Dermis blood vessel endothelial cell (primary cell): ENCODE measurements around the gene ACAA1. TPM values are rescaled to one million over a fixed set of nuclear protein-coding genes. Genes with fewer than 3 reads are reported as not detected.
A peak's percentile ranks its signal among the peaks of the same experiment; 100 is the strongest.

Experiments used
- DNase-seq: peaks from one replicate; pipeline ENCODE4 v3.0.0; 2010
- total RNA-seq: library from RNA; depleted of rRNA; stranded (reverse); fragments of >200 nt; gene quantifications from 2 replicates; pipeline ENCODE4 v1.2.3, GENCODE V29; 2014

The ACAA1 gene
- total RNA-seq, 1 donor from 2014 or later: 42.5 TPM

DNA sequence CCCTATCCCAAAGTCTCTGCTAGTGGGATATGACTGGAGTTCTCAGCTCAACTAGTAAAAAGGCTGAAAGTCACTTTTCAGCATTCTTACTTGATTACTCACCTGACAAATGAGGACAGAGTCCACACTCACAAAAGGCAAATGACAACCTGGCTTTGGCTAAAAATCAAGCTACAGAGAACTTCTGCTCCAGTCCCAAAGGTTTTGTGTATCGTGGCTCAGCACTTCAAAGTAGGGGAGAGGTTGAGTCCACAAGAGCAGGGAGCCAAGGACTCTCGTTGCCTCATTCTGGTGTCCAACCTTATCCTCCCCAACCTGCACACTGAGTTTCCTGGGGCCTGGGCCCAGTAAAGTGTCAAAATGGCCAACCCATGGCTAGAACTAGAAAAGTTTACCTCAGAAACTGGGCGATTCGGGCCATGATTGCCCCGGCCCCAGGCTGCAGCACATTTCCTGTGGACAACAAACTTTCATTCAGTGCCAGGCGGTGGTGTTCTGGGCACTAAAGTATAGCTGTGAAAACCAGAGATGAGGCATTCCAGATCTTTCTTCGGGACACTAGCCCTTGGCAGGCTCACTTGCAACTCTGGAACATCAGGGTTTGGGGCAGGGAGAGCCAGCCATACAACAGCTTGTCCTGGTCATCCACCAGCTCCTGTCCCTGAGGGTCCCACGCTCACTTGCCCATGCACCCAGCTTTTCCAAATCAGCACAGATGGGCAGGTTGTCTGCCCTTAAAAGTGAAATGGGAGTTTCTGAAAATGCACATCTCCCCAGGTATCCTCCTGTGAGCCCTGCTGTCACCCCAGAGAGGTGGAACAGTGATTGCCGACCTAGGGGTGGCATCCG is 3.1 kb downstream of the ACAA1 start:
- DNase-seq: no peak

DNA sequence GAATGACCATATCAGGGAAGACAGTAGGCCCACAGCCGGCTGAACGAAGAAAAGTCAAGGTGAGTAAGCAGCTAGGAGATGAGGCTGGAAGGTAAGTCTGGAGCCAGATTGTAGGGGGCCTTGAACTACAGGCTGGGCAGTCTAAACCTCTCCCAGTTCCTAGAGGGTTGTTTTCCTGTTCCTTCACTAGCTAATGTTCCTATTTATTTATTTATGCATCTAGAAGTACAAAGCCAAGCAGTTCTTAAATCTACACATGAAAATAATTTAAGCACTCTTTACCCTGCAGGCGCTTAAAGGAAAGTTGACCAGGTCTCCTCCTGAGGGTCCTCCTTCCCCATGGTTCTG is 3.7 kb downstream of the ACAA1 start:
- DNase-seq: no peak

DNA sequence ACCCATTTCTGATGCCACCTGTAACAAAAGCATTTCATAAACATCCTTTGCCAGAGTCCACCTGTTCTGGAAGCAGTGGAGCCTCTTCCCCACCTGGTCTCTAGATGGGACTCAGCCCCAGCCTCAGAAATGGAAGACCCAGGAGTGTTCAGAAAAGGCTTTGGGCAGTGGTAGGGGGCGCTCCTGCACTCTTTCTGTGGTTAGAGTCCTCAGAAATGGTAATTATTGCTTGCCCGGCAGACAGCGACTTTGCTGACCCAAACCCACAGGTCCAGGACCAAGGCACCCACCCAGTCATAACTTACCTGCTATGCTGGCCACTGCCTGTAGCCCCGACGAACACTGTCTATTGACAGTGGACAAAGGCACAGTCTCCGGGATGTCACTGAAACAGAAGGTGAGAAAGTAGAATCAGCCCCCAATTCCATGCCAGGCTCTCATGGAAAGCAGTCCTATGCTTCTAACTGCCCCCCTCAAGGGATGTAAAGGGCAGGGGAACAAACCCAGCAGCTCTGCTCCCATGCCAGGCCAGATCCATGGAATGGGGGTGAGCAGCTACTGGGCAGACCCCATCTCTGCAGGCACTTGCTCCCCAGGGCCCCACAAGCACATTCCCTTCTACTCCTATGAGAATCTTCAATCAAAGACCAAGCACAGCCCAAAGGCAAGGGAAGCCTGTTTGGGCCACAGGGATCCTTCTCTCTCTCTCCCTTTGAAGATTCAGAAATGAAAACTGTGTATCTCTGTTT is 5.1 kb downstream of the ACAA1 start:
- peak; percentile 75 for DNase-seq

DNA sequence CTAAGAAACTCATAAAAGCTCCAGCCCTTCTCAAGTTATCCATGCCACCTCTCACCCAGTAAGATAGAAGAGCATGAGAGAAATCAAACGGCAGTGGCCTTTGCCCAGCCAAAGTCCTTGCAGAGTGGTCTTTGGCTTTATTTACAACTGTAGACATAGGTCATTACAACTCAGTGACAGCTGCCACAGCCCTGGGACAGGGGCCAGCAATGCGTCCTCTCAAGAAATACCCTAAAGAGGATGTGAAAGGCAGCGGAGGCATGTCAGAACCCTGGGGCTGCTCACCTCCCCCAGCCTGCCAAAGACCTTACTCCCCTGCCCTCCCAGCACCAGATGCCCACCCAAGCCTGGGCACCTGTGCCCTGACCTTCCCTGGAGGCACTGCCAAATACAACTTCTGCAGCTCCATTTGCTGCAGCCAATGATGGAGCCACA is 6.3 kb downstream of the ACAA1 start:
- no peak for DNase-seq

DNA sequence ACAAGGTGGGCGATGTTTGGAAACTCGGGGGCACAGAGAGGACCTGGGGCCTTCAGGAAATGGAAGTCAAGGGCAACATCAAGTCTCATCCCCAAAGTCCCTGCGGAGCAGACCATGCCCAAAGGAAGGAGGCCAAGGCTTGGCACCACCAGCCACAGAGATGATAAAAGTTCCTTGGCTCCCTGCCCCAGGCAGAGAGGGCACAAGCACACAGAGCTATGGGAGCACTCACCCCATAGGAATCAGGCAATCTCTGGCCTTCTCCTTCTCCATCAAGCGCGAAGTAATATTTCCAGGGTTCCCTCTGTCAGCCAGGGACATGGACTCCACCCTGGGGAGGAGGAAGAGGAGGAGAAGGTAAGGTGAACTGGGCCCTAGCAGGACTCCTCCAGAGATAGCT is 7.9 kb downstream of the ACAA1 start:
- no peak for DNase-seq

DNA sequence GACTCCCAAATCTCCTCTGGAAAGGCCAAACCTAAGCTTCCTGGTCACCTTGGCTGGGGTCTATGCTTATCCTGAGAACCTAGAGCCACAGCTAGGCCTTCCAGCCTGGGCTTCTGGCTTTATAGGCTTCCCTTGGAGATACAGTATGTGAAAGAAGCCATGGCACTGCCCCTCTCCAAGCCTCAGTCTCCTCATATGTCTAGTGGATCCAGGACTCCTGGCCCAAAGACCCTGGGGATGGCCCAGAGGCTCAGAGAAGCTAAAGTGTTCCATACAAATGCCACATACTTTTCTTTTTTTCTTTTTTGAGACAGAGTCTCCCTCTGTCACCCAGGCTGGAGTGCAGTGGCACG is 8.6 kb downstream of the ACAA1 start:
- no peak for DNase-seq

DNA sequence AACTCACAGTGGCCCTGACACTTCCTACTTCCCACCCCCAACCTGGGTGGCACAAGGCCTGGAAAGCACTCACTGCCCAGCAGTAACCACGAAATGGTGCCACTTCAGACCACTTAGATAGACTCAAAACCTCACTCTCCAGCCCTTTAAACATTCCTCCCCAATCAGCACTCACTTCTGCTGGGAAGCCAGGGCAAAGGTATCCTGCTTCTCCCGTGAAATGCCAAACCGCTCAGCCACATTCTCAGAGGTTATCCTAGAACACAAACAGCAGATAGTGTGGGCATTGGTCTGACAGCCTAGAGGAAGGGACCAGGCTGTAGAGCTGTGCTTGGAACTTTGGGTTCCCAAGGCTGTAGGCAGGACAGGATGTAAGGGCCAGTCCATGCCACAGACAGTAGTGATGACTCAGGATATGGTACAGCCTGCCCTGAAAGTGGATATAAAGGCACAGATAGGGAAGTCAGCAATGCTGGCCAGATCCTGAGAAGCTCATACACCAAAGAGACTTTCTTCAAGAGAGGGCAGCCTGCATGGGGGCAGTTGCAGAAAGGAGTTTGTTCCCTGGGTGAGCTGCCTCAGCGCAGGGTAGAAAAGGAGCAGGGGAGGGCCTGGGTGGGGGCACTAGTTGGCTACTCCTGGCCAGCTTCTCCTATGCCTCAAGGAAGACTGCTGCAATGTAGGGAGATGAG is 9.2 kb downstream of the ACAA1 start:
- no peak for DNase-seq

DNA sequence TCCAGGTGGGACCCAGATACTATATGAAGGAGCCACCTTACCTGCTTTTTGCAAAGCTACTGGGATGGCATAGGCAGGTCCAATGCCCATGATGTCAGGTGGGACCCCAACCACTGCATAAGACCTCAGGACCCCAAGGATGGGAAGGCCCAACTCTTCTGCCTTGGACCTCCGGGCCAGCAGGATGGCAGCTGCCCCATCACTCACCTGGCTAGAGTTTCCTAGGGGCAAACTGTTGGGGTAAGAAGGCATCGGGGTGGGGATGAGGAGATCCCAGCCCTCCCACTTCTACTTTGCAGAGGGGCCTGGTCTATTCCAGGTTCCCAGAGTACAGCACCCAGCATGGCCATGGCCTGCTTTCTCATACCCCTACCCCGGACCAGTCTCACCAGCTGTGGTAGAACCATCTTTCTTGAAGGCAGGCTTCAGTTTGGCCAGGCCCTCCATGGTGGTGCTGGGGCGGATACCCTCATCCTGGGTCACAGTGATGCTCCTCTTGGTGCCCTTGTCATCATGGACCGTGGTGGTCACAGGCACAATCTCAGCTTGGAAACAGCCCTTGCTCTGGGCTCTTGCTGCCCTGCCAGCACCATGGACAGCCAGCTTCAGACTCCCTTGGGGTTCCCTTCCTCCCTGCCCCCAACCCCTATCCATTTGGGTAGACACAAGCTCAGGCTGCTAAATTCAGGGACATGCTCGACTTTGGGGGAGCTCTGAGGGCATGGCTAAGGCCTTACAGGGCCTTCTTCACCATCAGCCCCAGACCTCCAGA is 10.6 kb downstream of the ACAA1 start:
- no peak for DNase-seq

DNA sequence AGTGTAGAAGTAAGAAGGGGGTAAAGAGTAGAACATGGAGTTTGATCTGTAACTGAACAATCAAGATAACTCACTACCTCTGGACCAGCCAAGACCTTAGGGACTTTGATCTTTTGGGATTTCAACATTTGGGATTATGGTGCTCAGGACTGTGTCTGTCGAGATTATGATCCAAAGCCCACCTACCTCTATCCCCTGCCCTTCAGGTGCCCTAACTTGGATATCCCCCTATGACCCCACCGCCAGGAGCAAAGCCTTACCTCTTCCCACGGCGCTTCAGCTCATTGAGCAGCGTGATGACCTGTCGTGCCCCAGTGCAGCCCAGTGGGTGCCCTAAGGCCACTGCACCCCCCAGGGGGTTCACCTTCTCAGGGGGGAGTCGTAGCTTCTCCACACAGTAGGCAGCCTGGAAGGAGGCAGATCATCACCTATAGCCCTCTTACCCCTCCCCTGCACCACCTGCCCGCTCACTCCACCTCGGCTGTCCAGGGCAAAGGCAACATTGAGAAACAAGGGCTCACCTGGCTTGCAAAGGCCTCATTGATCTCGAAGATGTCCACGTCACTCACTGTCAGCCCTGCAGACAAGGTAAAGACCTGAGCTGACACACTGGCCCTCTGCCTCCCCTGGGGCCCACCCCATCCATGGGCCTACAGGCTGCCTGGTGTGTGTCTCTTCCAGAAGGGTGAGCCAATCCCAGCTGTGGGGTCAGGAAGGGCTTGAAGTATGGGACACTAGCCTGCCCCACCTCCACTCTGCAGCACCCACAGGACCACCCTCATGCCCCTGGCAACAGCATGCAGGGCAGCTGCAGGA is 11.4 kb downstream of the ACAA1 start:
- no peak for DNase-seq

DNA sequence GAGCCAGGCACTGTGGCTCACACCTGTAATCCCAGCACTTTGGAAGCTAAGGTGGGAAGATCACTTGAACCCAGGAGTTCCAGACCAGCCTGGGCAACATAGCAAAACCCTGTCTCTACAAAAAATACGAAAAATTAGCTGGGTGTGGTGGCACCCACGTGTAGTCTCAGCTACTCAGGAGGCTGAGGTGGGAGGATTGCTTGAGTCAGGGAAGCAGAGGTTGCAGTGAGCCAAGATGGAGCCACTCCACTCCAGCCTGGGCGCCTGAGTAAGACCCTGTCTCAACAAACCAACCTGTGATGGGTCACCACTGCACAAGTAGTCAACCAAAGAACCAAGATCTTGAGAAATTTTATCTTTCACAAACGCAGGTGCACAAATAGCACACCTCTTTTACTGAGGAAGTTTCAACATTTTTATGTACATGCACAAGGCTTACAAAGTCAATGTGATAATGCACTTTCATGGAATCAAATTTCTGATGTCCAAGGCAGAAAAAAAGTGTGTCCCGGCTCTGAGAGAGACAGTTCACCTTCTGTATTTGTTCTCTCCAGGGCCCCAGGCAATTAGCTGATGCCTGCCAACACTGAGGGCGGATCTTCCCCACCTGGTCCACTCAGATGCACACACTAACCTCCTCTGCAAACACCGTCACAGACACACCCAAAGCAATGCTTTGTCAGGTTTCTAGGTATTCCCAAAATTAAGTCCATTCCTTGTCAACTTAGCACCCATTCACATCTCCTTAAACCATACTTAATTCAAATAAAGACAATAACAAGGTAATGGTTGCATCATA is 12.4 kb downstream of the ACAA1 start:
- no peak for DNase-seq

DNA sequence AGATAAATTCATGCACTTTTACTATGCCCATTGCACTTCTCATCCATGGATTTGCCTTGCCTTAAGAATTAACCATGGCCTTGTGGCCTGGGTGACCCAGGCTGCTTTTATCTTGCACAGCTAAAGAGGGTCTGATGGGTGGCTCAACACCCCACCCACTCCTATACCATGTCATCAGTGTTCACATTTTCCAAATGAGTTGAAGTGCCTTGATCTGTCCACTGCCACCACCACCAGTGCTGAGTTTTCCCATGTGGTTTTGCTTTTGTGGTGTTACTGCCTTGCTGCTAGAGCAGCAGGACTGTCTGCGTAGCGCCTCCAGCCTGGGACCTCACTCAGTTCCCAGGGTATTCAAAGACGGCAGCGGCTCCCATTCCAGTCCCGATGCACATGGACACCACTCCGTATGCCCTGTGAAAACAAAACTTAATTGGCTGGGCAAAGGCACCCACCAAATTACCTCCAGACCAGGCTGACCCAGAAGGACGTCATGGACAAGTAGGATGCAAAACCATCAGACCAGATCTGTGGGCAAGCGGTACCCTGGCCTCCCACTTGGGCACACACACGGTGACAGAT is 14.1 kb downstream of the ACAA1 start:
- no peak for DNase-seq

DNA sequence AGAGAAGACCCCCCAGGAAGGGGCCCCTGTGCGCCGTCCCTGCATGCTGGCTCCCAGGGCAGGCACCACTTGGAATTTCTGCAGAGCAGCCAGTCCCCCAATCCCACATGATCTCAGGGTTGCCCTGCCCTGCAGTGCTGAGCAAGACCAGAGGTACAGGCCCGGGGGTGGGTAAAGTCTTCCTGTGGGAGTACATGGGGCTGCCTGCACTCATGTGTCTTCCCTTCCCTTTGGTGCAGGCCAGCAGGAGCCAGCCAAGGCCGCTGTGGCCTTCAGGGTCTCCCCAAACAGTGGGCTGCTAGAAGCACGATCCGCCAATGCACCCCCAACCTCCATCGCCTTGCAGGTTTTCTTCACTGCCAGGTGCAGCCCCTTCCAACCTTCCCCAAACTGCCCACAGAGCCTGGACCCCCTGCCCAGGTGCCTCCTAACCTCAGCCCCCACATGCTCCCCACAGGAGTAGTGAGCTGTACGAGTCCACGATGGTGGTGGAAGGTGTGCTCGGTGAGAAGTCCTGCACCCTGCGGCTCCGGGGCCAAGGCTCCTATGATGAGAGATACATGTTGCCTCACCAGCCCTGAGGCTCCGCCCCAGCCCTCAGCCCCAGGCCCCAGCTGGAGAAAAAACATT is 15.0 kb downstream of the ACAA1 start:
- DNase-seq: no peak

DNA sequence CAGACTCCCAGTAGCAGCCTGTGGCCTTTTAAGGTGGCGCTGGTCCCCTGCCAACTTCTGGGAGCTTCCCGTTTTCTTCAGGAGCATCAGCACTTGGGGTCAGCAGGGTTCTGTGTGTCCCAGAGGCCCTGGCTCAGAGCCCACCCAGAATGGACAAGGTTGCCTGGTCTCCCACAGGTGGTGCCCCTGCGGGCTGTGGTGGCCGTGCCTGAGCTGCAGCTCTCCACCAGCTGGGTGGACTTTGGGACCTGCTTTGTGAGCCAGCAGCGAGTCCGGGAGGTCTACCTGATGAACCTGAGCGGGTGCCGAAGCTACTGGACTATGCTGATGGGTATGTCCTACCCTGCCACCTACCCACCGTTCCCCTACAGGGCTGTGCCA is 15.5 kb downstream of the ACAA1 start:
- no peak for DNase-seq

DNA sequence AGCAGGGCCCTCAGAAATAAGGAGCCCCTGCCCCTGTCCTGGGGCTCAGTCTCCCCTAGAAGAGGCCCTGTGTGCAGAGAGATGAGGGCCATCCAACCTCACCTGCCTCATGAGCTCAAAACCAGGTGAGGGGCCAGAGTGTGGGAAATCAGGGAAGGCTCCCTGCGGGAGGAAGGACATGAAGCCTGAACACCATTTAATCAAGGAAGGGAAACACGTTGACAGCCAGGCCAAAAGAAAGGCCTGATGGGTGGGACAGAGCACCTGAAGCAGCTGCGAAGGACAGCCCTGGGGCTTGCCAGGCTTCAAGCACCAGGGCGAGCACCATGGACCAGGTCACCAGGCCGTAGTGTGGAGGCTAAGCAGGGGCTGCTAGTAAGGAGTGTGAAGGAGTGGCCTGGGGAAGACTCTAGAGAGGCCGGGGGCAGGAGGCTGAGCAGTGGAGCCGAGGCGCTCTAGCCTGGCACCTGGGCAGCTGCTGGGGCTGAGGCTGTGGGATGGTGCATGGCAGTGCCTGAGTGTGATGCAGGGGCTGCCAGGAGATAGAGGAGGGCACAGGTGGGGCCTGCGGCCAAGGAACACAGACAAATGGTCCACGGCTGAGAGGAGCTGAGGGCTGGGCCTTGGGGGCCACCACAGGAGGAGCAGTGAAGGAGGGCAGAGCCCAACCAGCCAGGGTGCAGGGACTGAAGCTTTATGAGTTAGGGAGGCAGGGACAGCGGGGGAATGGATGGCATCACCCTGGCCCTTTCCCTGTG is 16.1 kb downstream of the ACAA1 start:
- no peak for DNase-seq

DNA sequence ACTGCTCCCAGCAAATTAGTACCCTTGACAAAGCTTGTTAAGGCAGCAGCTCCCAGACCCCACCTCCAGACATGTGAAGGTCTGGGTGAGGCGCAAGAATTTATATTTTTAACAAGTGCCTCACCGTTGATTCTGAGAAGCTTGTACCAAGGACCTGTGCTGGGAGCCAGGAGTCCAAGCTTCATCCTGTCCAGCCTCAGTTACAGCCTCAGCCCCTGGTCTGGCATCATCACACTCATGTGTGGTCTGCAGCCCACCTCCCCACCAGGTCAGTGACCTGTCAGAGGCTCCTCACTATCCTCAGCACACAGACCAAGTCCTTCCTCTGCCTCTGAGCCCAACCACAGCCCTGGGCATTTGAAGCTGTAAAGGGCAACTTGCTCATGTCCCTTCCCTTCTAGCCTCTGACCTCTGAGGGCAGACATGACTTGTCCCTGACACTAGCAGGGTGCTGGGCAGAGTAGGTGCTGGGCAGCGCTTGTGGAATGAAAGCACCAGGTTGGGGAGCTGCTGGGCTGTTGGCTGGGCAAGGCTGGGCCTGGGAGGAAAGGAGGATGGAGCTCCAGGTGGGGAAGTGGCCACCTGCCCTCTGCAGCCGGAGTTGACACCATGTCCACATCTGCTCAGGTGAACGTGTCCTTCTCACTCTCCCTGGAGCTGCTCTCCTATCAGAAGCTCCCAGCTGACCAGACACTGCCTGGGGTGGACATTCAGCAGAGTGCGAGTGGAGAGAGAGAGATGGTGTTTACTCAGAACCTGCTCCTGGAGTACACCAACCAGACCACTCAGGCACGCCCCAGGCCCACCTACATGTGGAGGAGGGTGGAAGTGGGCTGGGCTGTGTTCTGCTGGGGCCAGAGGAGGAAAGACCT is 16.9 kb downstream of the ACAA1 start:
- DNase-seq: no peak

DNA sequence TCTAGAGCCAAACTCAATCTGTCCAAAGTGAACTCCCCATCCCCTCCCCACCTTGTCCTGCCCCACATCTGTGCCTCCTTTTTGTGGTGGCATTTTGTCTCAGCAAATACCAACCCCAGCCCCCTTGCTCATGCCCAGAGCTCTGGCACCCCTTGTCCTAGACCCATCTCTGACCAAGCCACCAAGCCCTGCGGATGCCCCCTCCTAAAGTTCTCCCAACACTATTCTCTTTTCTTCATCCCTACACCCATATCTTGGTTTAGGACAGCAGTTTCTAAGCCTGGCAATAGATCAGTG is 17.7 kb downstream of the ACAA1 start:
- no peak for DNase-seq

DNA sequence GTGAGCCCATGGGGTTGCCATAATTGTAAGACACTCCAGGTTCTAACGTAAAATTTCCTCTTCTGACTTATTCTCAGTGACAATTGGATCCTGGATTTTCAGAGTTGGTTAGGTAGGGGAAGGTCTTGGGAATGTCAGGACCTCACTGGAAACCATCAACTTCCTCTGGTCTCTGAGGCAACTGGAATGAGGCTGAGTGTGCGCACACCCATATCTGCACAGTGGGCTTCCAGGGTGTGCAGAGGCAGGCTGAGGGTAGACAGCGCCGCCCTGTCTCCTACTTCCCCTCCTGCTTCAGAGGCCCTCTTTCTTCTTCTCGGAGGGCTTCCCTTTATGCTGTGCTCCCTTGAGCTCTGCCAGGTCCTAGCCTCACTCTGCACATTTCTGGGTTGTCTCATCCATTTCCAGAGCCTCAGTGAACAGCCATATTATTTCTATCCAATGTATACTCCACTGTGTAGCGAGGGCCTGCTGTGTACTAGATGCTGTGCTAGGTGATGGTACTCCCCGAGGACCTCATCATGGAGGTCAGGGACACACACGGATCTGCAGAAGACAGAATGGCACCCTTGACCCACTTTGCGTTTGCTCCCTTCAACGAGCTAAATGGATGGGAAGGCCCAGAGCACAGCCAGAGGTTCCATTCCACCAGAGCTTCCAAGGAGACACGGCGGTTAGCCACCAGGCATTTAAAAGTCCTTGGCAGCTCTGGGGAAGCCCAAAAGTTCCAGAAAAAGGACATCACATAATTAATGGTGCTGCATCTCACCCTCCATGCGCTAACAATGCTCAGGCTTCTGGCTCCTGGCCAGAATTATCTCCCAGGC is 18.3 kb downstream of the ACAA1 start:
- no peak for DNase-seq
